ENCODE measurements around the gene BRMS1.

- TF ChIP-seq CTCF (optimal IDR thresholded peaks at IDR 0.05 in 1 of 3, IDR thresholded peaks at IDR 0.05 in 1 of 3, conservative IDR thresholded peaks at IDR 0.05 in 1 of 3; ENCODE audit: extremely low read depth in 1 of 3, insufficient read depth in 2 of 3, low read length in 3 of 3) (no peak), EZH2 (IDR thresholded peaks at IDR 0.05; ENCODE audit: low read length) (no peak)
Measured at GRCh38 chr11:66310324-66310723, 34.6 kb downstream of the BRMS1 start.
